ENCODE results near the gene ZNF512B. TPM values are rescaled to one million over a fixed set of nuclear protein-coding genes. Genes with fewer than 3 reads are reported as not detected.
"Not testable (repeated sequence)": the region's sequence is repeated elsewhere in the genome, so short reads cannot be mapped to it uniquely, and the experiment has no call there.

Gene ZNF512B
- polyA plus RNA-seq, 6 donors from 2014 or later = 0.16 to 0.69 (median 0.60) TPM; not detected in 1

DNA sequence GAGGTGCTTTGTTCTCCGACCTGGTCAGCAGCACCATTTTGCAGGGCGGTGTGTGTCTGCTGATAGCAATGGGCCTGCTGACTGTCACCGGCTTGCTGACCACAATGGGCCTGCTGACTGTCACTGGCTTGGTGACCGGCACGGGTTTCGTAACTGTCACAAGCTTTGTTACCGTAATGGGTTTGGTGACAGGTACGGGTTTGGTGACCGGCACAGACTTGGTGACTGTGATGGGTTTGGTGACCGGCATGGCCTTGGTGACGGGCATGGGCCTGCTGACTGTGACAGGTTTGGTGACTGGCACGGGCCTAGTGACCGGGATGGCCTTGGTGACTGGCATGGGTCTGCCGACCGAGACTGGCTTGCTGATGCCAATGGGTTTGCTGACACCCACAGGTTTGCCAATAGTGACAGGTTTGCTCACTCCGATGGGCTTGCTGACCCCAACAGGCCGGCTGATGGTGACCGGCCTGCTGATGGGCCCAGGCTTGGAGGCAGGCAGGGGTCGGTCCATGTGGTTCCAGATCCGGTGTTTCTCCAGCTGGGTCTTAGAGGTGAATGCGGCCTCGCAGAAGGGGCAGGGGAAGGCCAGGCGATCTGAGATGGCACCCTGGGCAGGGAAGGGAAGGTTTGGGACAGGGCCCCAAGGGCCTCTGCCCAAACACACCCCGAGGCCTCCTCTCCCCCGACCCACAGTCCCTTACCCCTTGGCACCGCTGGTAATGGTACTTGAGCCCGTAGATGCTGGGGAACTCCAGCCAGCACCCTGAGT is 3.4 kb downstream of the ZNF512B start:
- ATAC-seq (ENCODE audit: low read depth in 2 of 2) (no peak), DNase-seq (no peak)
- Mint-ChIP-seq H3K36me3 (no peaks in the 10 kb centered on the region), H3K27ac (peak overlapping the region in 1 of 6 donors; percentile 57), H3K4me1 (peaks cover 10 to 14% (median 13%) of the 10 kb centered on the region in 3 donors), H3K4me3 (peak overlapping the region in 1 of 8 donors; percentile 72), H3K27me3 (no peaks in the 10 kb centered on the region), H3K9me3 (peaks cover 0 to 8% (median 0%) of the 10 kb centered on the region in 7 donors)

DNA sequence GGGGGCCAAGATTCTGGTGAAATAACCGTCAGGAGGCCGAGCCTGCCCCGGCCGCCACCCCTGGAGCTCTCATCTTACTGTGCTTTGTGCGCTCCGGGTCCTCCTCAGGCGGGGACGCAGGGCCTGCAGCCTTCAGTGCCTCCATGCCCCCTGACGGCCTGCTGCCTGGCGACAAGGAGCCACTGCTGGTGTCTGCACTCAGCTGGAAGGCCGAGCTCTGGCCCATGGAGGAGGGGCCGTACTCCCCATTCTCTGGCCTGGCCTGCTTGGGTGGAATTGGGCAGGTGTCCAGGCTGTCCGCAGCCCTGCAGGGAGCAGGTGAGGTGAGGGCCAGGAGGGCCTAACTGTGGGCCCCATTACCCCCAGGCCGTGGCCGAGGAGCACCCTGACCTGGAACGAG is 5.3 kb downstream of the ZNF512B start:
- Mint-ChIP-seq H3K36me3 (no peaks in the 10 kb centered on the region), H3K4me3 (no peak overlapping the region), H3K27ac (no peak overlapping the region), H3K27me3 (no peaks in the 10 kb centered on the region), H3K4me1 (peaks cover 7 to 11% (median 10%) of the 10 kb centered on the region in 3 donors), H3K9me3 (peaks cover 0 to 8% (median 0%) of the 10 kb centered on the region in 7 donors)
- DNase-seq (no peak), ATAC-seq (ENCODE audit: low read depth in 2 of 2) (no peak)

DNA sequence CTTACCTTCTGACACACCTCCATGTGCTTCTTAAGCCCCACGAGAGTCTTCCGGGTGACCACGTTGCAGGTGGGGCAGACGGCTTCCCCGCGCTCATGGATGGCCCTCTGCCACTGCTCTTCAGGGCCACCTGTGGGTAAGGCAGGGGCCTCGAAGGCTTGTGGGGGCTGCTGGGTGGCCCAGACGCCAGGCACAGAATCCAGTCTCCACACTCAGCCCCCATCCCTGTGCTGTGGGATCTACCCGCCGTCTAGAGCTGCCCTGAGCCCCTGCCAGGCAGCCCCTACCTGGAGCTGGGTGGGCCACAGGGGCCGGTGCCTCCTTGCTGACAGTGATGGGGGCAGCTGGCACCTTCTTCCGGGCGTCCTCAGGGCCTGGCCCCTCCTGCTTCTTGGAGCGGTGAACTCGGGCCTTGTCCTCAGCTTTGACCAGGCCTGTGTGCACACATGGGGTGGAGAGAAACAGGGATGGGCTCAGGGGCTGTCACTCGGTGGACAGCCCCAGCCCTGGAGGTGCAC is 5.9 kb downstream of the ZNF512B start:
- ATAC-seq (ENCODE audit: low read depth in 2 of 2) = no peak
- Mint-ChIP-seq H3K36me3 (no peaks in the 10 kb centered on the region), H3K4me3 (no peak overlapping the region), H3K4me1 (peaks cover 4 to 9% (median 8%) of the 10 kb centered on the region in 3 donors), H3K9me3 (peaks cover 0 to 8% (median 0%) of the 10 kb centered on the region in 7 donors), H3K27ac (peak overlapping the region in 1 of 6 donors; percentile 57), H3K27me3 (no peaks in the 10 kb centered on the region)
- DNase-seq = no peak

DNA sequence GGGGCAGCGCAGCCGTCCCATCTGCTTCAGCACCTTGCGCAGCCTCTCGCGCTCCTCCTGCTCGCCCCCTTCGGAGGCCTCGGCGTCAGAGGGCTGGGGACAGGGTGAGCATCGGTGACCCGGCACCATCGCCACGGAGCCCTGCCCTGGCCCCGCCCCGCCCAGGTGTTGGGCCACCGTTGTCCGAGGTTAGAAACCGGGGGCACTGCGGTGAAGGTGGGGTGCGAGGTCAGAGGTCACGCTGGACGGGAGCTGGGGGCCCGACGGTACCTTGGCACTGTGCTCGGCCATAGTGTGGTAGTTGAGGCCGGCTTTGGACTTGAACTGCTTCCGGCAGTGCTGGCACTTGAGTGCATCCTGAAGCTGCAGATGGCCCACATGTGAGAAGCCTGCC is 6.4 kb downstream of the ZNF512B start:
- DNase-seq (no peak), ATAC-seq (ENCODE audit: low read depth in 2 of 2) (no peak)
- H3K36me3 Mint-ChIP-seq = no peaks in the 10 kb centered on the region
- peaks cover 0 to 4% (median 3%) of the 10 kb centered on the region in 3 donors for H3K4me1 Mint-ChIP-seq
- H3K27me3 Mint-ChIP-seq = no peaks in the 10 kb centered on the region
- H3K4me3 Mint-ChIP-seq = no peak overlapping the region
- peaks cover 0 to 8% (median 0%) of the 10 kb centered on the region in 7 donors for H3K9me3 Mint-ChIP-seq
- peak overlapping the region in 1 of 6 donors; percentile 57 for H3K27ac Mint-ChIP-seq

DNA sequence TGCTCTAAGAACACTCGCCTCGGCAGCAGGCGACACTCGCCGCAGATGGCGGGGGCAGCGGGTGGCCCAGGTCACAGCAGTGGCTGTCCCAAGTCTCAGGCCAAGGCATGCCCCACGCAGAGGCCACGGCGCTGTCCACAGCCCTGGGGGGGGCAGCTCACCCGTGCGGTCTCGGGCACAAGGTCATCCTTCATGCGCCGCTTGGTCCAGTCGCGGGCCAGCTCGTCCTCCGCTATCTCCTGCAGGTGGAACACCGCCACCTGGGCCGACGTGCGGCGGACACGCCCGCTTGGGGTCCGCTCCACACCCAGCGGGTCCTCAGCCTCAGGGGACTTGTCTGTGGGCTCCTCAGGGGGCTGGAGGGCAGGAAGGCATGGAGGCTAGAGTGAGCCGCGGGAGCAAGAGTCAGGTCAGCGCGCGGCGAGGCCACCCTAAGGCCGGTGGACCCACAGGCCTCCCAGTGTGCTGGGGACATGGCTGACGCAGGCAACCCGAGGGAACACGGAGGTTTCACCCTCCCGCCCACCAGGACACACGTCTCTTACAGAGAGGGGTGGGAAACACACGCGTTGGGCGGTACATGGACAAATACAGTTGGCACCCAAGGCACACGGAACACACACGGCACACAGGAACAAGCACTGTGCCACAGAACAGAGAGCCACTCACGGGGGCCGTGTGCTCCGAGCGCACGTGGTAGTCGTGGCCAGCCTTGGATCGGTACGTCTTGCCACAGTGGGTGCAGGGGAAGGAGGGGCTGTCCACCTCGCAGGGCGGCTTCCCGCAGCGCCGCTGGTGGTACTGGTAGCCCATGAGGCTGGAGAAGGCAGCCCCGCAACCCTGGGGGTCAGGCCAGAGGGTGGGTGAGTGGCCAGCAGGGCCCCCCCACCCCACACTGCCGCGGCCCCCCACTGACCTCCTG is 7.0 kb downstream of the ZNF512B start:
- Mint-ChIP-seq H3K27ac (peak overlapping the region in 1 of 6 donors; percentile 56), H3K27me3 (no peaks in the 10 kb centered on the region), H3K4me3 (peak overlapping the region in 2 of 8 donors; percentile 30 to 47), H3K4me1 (peaks cover 0 to 4% (median 2%) of the 10 kb centered on the region in 3 donors), H3K9me3 (peaks cover 0 to 8% (median 0%) of the 10 kb centered on the region in 7 donors), H3K36me3 (no peaks in the 10 kb centered on the region)
- no peak for DNase-seq
- ATAC-seq (ENCODE audit: low read depth in 2 of 2) = no peak

DNA sequence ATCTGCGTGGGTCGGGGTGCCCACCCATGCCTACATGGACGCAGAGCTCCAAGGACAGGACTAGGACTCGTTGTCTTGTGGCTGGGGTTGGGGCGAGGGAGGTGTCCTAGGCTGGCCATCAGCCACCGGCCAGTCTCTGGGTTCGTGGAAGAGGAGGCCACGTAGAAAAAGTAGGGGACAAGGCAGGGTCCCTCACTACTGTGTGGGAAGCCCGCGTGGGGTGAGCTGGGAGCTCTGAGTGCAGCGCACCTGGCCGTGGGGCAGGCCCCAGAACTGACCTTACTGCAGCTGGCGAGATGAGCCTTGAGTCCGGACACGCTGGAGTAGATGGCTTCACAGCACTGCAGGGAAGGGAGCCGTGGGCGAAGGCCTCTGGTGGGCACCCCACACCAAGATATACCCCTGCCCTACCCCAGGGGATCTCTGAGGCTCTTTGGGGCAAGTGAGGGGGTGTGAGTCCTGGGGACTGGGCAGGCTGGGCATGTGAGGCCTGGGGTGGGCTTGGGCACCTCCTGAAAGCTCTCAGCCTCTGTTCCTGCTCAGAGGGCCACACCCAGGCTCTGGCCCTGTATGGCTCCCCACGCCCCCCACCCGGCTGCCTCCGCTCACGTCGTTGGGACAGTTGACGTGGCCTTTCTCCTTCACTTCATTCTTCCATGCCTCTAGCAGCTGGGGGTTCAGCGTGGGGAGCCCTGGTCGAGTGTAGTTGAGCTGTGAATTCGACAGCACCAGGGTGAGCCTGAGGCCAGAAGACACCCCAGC is 7.9 kb downstream of the ZNF512B start:
- Mint-ChIP-seq H3K9me3 (peaks cover 0 to 8% (median 0%) of the 10 kb centered on the region in 7 donors), H3K4me3 (no peak overlapping the region), H3K4me1 (peaks cover 2 to 11% (median 4%) of the 10 kb centered on the region in 3 donors), H3K27ac (peak overlapping the region in 1 of 6 donors; percentile 56), H3K27me3 (no peaks in the 10 kb centered on the region), H3K36me3 (no peaks in the 10 kb centered on the region)
- ATAC-seq (ENCODE audit: low read depth in 2 of 2) (no peak), DNase-seq (no peak)

DNA sequence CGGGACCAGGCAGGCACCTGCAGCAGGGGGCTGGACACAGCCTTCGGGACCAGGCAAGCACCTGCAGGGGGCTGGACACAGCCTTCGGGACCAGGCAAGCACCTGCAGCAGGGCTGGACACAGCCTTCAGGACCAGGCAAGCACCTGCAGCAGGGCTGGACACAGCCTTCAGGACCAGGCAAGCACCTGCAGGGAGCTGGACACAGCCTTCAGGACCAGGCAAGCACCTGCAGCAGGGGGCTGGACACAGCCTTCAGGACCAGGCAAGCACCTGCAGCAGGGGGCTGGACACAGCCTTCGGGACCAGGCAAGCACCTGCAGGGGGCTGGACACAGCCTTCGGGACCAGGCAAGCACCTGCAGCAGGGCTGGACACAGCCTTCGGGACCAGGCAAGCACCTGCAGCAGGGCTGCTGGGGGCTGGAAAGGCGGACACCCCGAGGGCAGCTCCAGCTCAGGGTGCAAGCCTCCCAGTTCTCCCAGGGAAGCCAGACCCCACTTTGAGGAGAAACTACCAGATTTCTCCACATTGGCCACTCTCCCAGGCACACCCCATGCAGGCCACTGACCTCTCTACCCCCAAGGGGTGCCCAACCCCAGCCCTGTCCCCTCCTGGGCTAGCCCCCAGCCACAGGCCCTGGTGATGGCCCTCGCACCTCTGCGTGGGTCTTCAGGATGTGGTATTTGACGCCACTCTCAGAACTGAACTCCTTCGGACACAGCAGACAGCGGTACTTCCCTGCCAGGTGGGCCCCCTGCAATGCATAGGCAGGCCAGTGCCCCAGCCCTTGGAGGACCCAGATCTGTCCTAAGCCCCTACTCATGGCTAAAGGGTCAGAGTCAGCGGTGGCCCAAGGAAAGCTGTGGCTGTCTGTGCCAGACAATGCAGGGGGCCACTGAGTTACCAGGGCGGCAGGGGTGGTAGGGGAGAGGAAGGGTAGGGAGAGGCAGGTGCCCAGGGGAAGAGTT is 8.8 kb downstream of the ZNF512B start:
- H3K27me3 Mint-ChIP-seq; H3K9me3 Mint-ChIP-seq; ATAC-seq (ENCODE audit: low read depth in 2 of 2); H3K36me3 Mint-ChIP-seq; DNase-seq: not testable (repeated sequence)
- H3K4me3 Mint-ChIP-seq = peak overlapping the region in 1 of 8 donors; percentile 66
- peaks cover 2 to 11% (median 4%) of the 10 kb centered on the region in 3 donors for H3K4me1 Mint-ChIP-seq
- peak overlapping the region in 1 of 6 donors; percentile 6 for H3K27ac Mint-ChIP-seq

DNA sequence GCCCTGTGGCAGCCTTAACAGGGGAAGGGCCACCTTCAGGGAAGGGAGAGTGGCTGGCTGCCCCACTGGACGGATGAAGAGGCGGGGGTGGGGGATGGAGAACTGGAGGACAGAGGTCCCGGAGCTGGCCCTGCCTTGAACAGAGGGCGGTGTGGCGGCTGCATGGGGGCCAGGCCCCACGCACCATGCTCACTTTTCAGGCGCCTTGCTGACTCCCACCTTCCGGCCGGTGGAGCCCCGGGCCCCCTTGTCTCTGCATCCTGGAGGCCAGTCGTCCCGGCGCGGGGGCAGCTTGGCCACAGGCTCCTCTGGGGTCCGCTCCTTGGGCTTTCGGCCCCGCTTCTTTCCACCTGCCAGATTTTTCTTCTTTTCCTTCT is 10.0 kb downstream of the ZNF512B start:
- ATAC-seq (ENCODE audit: low read depth in 2 of 2) (no peak), DNase-seq (no peak)
- peaks cover 7 to 11% (median 9%) of the 10 kb centered on the region in 3 donors for H3K4me1 Mint-ChIP-seq
- H3K9me3 Mint-ChIP-seq = peaks cover 0 to 3% (median 0%) of the 10 kb centered on the region in 7 donors
- no peak overlapping the region for H3K27ac Mint-ChIP-seq
- H3K4me3 Mint-ChIP-seq = peak overlapping the region in 1 of 8 donors; percentile 59
- H3K27me3 Mint-ChIP-seq = no peaks in the 10 kb centered on the region
- H3K36me3 Mint-ChIP-seq = no peaks in the 10 kb centered on the region

DNA sequence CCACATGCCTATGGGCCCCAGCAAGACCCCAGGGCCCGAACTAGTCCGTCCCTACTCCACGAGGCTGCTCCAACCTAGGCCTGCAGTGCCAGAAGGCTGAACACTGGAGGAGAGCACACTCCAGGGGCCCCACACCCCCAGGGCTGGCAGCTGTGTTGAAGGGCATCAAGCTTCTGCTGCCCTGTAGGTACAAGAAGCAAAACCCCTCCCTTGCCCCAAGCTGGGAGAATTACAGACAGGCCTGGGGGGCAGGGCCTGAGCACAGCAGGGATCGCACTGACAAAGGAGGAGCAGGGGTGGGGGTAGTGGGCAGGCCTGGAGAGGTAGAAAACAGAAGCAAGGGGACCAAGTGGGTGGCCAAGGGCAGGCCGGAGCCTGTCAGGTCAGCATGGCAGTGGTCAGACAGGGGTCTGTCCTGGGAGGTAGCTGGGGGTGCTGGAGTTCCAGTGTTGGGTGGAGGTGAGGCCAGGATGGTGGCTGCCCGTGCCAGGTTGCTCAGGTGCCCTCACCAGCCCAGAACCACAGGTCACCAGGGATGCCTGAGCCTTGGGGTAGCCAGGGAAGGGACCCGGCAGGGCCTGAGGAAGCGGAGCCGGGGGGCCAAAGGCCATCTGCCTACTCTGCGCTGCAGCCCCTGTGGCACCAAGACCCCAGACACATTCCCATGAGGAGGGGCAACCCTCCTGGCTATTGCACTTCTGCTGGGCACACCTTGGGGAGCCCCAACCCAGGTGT is 10.6 kb downstream of the ZNF512B start:
- peak overlapping the region in 1 of 6 donors; percentile 69 for H3K27ac Mint-ChIP-seq
- peaks cover 12 to 17% (median 14%) of the 10 kb centered on the region in 3 donors for H3K4me1 Mint-ChIP-seq
- ATAC-seq (ENCODE audit: low read depth in 2 of 2) (no peak), DNase-seq (no peak)
- no peaks in the 10 kb centered on the region for H3K36me3 Mint-ChIP-seq
- H3K4me3 Mint-ChIP-seq = peak overlapping the region in 1 of 8 donors; percentile 23
- H3K27me3 Mint-ChIP-seq = no peaks in the 10 kb centered on the region
- H3K9me3 Mint-ChIP-seq = peaks cover 0 to 2% (median 0%) of the 10 kb centered on the region in 7 donors

DNA sequence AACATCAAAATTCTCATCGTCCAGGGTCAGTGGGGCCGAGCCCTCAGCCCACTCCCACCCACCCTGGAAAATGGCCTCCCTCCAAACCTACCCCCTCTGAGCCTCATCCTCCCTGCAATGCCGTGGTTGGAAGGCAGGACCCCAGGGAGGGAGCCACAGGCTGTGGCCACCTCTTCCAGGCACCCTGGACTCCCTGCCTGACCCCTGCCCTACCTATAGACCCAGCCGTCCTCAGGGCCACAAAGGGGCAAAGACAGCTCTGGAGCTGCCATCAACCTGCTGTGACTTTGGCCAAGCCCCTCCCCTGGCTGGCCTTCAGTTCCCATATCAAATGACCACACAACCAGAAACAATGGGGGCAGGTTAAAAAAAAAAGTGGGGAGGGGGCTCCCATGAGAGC is 11.3 kb downstream of the ZNF512B start:
- peaks cover 17 to 23% (median 21%) of the 10 kb centered on the region in 3 donors for H3K4me1 Mint-ChIP-seq
- H3K27ac Mint-ChIP-seq = peak overlapping the region in 1 of 6 donors; percentile 70
- DNase-seq (no peak), ATAC-seq (ENCODE audit: low read depth in 2 of 2) (no peak)
- no peaks in the 10 kb centered on the region for H3K9me3 Mint-ChIP-seq
- H3K27me3 Mint-ChIP-seq = no peaks in the 10 kb centered on the region
- peak overlapping the region in 3 of 8 donors; percentile 32 to 85 (median 35) for H3K4me3 Mint-ChIP-seq
- no peaks in the 10 kb centered on the region for H3K36me3 Mint-ChIP-seq

DNA sequence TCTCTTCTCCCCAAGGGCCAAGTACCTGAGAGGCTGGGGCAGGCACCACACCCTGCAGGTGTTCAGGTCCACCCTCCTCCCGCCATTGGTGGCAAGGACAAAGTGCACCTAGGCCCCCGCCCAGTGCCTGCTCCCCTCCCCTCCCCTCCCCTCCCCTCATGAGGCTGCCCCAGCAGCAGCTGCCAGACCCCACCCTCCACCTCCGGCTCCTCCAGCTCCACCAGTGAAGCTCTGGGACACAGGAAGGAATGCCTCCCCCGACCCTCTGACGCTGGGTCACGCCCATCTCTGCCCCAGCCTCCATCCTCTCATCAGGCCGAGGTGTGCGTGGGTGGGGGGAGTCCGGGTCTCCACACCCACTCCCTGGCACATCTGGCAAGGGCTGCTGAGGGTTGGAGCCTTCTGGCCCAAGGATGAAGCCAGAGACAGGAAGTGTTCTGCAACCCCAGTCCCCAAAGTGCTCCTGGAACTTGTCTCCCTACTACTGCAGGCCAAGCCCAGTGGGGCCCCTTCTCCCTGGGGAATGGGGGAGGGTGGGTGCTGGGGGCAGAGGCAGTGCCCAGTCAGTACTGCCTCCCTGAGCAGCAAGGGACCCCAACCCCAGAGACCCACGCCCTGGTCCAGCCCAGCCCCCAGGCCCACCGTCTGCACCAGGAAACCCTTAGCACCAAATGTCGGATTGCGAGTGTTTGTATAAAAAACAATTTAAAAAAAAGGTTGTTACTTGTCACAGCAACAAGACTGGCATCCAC is 11.9 kb downstream of the ZNF512B start:
- Mint-ChIP-seq H3K36me3 (no peaks in the 10 kb centered on the region), H3K27ac (peak overlapping the region in 1 of 6 donors; percentile 26), H3K4me1 (peaks cover 20 to 28% (median 26%) of the 10 kb centered on the region in 3 donors), H3K4me3 (peak overlapping the region in 6 of 8 donors; percentile 35 to 85 (median 62)), H3K27me3 (no peaks in the 10 kb centered on the region), H3K9me3 (no peaks in the 10 kb centered on the region)
- ATAC-seq (ENCODE audit: low read depth in 2 of 2) (no peak), DNase-seq (no peak)

Measured in naive B cell (primary cell).